ENCODE results near the gene WFS1.

- TF ChIP-seq EZH2 (IDR thresholded peaks at IDR 0.05; ENCODE audit: low read depth) (no peak), CTCF (conservative IDR thresholded peaks at IDR 0.05) (no peak)
Measured at GRCh38 chr4:6275351-6275750, 5.7 kb downstream of the WFS1 start.
